OCI-LY3 (cell line): ENCODE data around the gene PRPF6.

Experiments
- H2AFZ ChIP-seq: fragments of 200-600, 300-600 bp; shearing (Covaris generic); 2 replicates; pipeline ENCODE4 v1.6.0; 2014; ENCODE audit warnings: antibody characterized with exemption, low read depth, low read length
- H3K27ac ChIP-seq: fragments of 200-600, 300-600 bp; sonication (generic); 2 replicates; pipeline ENCODE4 v1.5.1; 2014; ENCODE audit warnings: mild to moderate bottlenecking, low read length, moderate library complexity, mixed read lengths
- H3K27me3 ChIP-seq: fragments of 200-600, 300-600 bp; sonication (generic); 2 replicates; pipeline ENCODE4 v1.6.1; 2014; ENCODE audit warnings: low read depth, low read length, mixed read lengths
- H3K36me3 ChIP-seq: fragments of 200-600, 300-600 bp; sonication (generic); replicated peaks from 2 replicates; pipeline ENCODE3; 2014; ENCODE audit warnings: low read depth, low read length, mixed read lengths
- H3K4me1 ChIP-seq: fragments of 300-600, 200-600 bp; sonication (generic); 2 replicates; pipeline ENCODE4 v1.6.1; 2014; ENCODE audit warnings: low read length, mixed read lengths
- H3K4me2 ChIP-seq: fragments of 200-600, 300-600 bp; sonication (generic); 2 replicates; pipeline ENCODE4 v1.6.1; 2014; ENCODE audit warnings: low read length, mixed read lengths
- H3K4me3 ChIP-seq: fragments of 300-600, 200-600 bp; sonication (generic); 2 replicates; pipeline ENCODE4 v1.5.1; 2014; ENCODE audit warnings: antibody characterized with exemption, mild to moderate bottlenecking, low read length, moderate library complexity
- H3K79me2 ChIP-seq: fragments of 300-600, 200-600 bp; shearing (Covaris generic); 2 replicates; pipeline ENCODE4 v1.6.1; 2014; ENCODE audit warnings: mild to moderate bottlenecking, low read length, mixed read lengths
- H3K9ac ChIP-seq: fragments of 300-600, 200-600 bp; shearing (Covaris generic); 2 replicates; pipeline ENCODE4 v1.6.0; 2014; ENCODE audit warnings: mild to moderate bottlenecking, low read length, moderate library complexity
- H3K9me3 ChIP-seq: fragments of 200-600, 300-600 bp; shearing (Covaris generic); 2 replicates; pipeline ENCODE4 v1.6.1; 2014; ENCODE audit warnings: low read length, mixed read lengths; ENCODE audit not compliant: insufficient read depth
- H4K20me1 ChIP-seq: fragments of 200-600, 300-600 bp; sonication (generic); 2 replicates; pipeline ENCODE4 v1.6.1; 2016; ENCODE audit warnings: low read length, mixed read lengths; ENCODE audit not compliant: insufficient read depth
- CTCF ChIP-seq: fragments of 200-600, 300-600 bp; sonication (generic); IDR thresholded peaks from 2 replicates; pipeline ENCODE4 v1.5.1; 2014; ENCODE audit warnings: antibody characterized with exemption, low read length, low read depth
- EZH2phosphoT487 ChIP-seq: fragments of 200-600 bp; shearing (Covaris generic); IDR thresholded peaks from 2 replicates; pipeline ENCODE4 v1.6.1; 2018; ENCODE audit warnings: antibody characterized with exemption, mixed run types, low read depth

Gene PRPF6

GRCh38 chr20:63953764-63954429 lies 27.0 kb upstream of the PRPF6 start:
- Histone ChIP-seq H4K20me1 (peaks cover 52% of the 10 kb centered on the region), H3K27ac (no peak overlapping the region), H3K79me2 (peaks cover 57% of the 10 kb centered on the region), H3K36me3 (peaks cover 3% of the 10 kb centered on the region), H3K4me1 (peaks cover 30% of the 10 kb centered on the region), H3K4me2 (no peak overlapping the region), H3K4me3 (no peak overlapping the region), H2AFZ (no peak overlapping the region), H3K27me3 (no peaks in the 10 kb centered on the region), H3K9me3 (no peaks in the 10 kb centered on the region), H3K9ac (no peak overlapping the region)
- TF ChIP-seq EZH2phosphoT487 (no peak), CTCF (no peak)

DNA sequence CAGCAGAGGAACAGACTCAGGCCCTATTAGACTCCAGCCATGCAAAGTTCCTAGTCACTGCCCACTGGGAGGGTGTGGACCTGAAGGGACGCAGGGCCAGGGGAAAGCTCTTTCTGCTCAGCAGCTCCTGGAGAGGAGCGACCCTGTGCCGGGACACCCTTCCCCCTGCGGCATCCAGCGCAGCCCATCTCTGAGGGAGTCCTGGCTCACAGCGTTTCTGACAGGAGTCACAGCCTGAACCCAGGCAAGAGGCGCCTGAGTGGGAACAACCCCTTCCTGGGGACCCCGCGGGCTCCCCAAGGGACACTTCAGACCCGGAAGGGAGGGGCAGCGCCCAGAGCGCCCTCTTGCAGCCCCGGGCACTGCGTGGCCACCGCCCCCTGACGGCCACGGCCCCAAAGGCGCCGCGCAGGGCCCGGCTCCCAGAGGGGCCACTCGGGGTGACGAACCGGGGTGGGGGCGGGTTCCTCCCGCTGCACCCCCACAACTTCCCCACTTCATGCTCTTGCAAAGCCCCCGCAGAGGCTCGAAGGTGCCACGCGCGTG lies 25.6 kb upstream of the PRPF6 start:
- H2AFZ ChIP-seq = no peak overlapping the region
- peak overlapping the region; percentile 58 for H3K27ac ChIP-seq

GRCh38 chr20:63955827-63956663 lies 24.9 kb upstream of the PRPF6 start, which contains the start of gene UCKL1:
Gene UCKL1 (minus strand): TSS chr20:63956416. CDS start chr20:63956372, 44 bp downstream.
- H3K36me3 ChIP-seq = peaks cover 6% of the 10 kb centered on the region
- no peaks in the 10 kb centered on the region for H3K9me3 ChIP-seq
- peak within 1 kb of the TSS; percentile 86 for H3K4me3 ChIP-seq
- H3K4me2 ChIP-seq = peak within 1 kb of the TSS; percentile 92
- TF ChIP-seq EZH2phosphoT487 (no peak), CTCF (peak; percentile 20; the same call in 1 of the 2 replicates)
- H3K4me1 ChIP-seq = peaks cover 17% of the 10 kb centered on the region
- H3K27me3 ChIP-seq = no peaks in the 10 kb centered on the region
- H3K27ac ChIP-seq = peak within 1 kb of the TSS; percentile 63
- H4K20me1 ChIP-seq = peaks cover 32% of the 10 kb centered on the region
- H3K9ac ChIP-seq = peak within 1 kb of the TSS; percentile 93
- H2AFZ ChIP-seq = peak within 1 kb of the TSS; percentile 55; the same call in 1 of the 2 replicates
- H3K79me2 ChIP-seq = peaks cover 46% of the 10 kb centered on the region

More for the DNA sequence above, 25.6 kb upstream of the PRPF6 start:
- Histone ChIP-seq H3K36me3 (peaks cover 6% of the 10 kb centered on the region), H3K27me3 (no peaks in the 10 kb centered on the region), H3K9me3 (no peaks in the 10 kb centered on the region), H3K9ac (peak overlapping the region; percentile 93), H3K79me2 (peaks cover 53% of the 10 kb centered on the region), H4K20me1 (peaks cover 39% of the 10 kb centered on the region), H3K4me3 (peak overlapping the region; percentile 86), H3K4me1 (peaks cover 17% of the 10 kb centered on the region), H3K4me2 (peak overlapping the region; percentile 72)
- TF ChIP-seq CTCF = peak; percentile 51
- no peak for TF ChIP-seq EZH2phosphoT487

DNA sequence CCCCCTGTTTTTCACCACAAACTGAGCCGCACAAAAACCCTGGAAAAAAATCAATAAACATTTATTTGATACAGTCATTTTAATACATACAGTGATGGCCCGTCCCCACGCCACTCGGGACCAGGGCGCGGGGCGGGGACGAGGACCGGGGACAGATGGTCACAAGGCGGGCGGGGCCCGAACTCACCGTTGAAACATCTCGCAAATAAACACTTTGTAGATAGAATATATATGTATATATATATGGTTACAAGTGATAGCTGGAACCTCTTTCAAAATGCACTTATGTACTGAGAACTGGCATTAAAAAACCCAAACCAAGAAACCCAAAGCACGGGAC lies 24.3 kb upstream of the PRPF6 start:
- Histone ChIP-seq H3K79me2 (peaks cover 40% of the 10 kb centered on the region), H3K4me1 (peaks cover 17% of the 10 kb centered on the region), H2AFZ (no peak overlapping the region), H3K4me2 (peak overlapping the region; percentile 92), H3K27me3 (no peaks in the 10 kb centered on the region), H3K9ac (peak overlapping the region; percentile 60), H3K9me3 (no peaks in the 10 kb centered on the region), H3K27ac (peak overlapping the region; percentile 63), H4K20me1 (peaks cover 26% of the 10 kb centered on the region), H3K4me3 (peak overlapping the region; percentile 80), H3K36me3 (peaks cover 10% of the 10 kb centered on the region)
- no peak for TF ChIP-seq CTCF
- TF ChIP-seq EZH2phosphoT487 = no peak
